Rectal smooth muscle tissue (tissue), 1 donor: ENCODE results near the gene MORN3.
"Not testable (repeated sequence)": the region's sequence is repeated elsewhere in the genome, so short reads cannot be mapped to it uniquely, and the experiment has no call there.

Experiments used
- H3K27ac ChIP-seq: one replicate; pipeline ENCODE4 v1.7.0; 2013; ENCODE audit warnings: low read depth, low read length, inconsistent platforms
- H3K27me3 ChIP-seq: one replicate; pipeline ENCODE4 v1.7.0; 2013; ENCODE audit warnings: low read length; ENCODE audit not compliant: control insufficient read depth, insufficient read depth
- H3K36me3 ChIP-seq: one replicate; pipeline ENCODE4 v1.7.0; 2013; ENCODE audit warnings: low read length; ENCODE audit not compliant: control insufficient read depth, insufficient read depth
- H3K4me1 ChIP-seq: one replicate; pipeline ENCODE4 v1.7.0; 2013; ENCODE audit warnings: low read length; ENCODE audit not compliant: control insufficient read depth, insufficient read depth
- H3K4me3 ChIP-seq: one replicate; pipeline ENCODE4 v1.7.0; 2013; ENCODE audit warnings: low read length
- H3K9ac ChIP-seq: one replicate; pipeline ENCODE4 v1.7.0; 2013; ENCODE audit warnings: low read length

The MORN3 gene

GRCh38 chr12:121709064-121709424, 39.6 kb upstream of the MORN3 start:
- not testable (repeated sequence) for H3K27ac ChIP-seq, H3K4me3 ChIP-seq, H3K4me1 ChIP-seq, H3K36me3 ChIP-seq, H3K27me3 ChIP-seq, H3K9ac ChIP-seq

- H3K27me3 ChIP-seq: no peaks in the 10 kb centered on the region
Measured at GRCh38 chr12:121708313-121709063, 39.0 kb upstream of the MORN3 start.

GRCh38 chr12:121705514-121705913, 36.1 kb upstream of the MORN3 start:
- Histone ChIP-seq H3K27me3 (no peaks in the 10 kb centered on the region), H3K4me1 (no peaks in the 10 kb centered on the region), H3K9ac (no peak overlapping the region), H3K36me3 (no peaks in the 10 kb centered on the region), H3K27ac (no peak overlapping the region), H3K4me3 (no peak overlapping the region)

More at GRCh38 chr12:121708313-121709063, 39.0 kb upstream of the MORN3 start:
- no peak overlapping the region for H3K27ac ChIP-seq
- no peak overlapping the region for H3K9ac ChIP-seq
- H3K4me3 ChIP-seq: no peak overlapping the region
- H3K4me1 ChIP-seq: peaks cover 6% of the 10 kb centered on the region
- no peaks in the 10 kb centered on the region for H3K36me3 ChIP-seq

GRCh38 chr12:121702944-121703343, 33.5 kb upstream of the MORN3 start:
- Histone ChIP-seq H3K4me1 (no peaks in the 10 kb centered on the region), H3K27me3 (no peaks in the 10 kb centered on the region), H3K27ac (no peak overlapping the region), H3K9ac (no peak overlapping the region), H3K4me3 (no peak overlapping the region), H3K36me3 (no peaks in the 10 kb centered on the region)

- Histone ChIP-seq H3K27me3 (no peaks in the 10 kb centered on the region), H3K4me3 (no peak overlapping the region), H3K4me1 (no peaks in the 10 kb centered on the region), H3K9ac (no peak overlapping the region), H3K36me3 (no peaks in the 10 kb centered on the region), H3K27ac (no peak overlapping the region)
Measured at GRCh38 chr12:121701667-121702277, 32.3 kb upstream of the MORN3 start.

DNA sequence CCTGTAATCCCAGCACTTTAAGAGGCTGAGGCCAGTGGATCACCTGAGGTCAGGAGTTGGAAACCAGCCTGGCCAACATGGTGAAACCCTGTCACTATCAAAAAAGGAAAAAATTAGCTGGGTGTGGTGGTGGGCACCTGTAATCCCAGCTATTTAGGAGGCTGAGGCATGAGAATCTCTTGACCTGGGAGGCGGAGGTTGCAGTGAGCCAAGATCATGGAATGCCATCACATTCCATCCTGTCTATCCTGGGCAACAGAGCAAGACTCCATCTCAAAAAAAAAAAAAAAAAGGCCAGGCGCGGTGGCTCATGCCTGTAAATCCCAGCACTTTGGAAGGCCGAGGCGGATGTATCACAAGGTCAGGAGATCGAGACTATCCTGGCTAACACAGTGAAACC, 28.4 kb upstream of the MORN3 start:
- H3K36me3 ChIP-seq, H3K4me3 ChIP-seq, H3K27me3 ChIP-seq, H3K27ac ChIP-seq, H3K4me1 ChIP-seq, H3K9ac ChIP-seq: not testable (repeated sequence)

GRCh38 chr12:121697093-121697698, 27.7 kb upstream of the MORN3 start:
- Histone ChIP-seq H3K4me3 (no peak overlapping the region), H3K9ac (no peak overlapping the region), H3K36me3 (no peaks in the 10 kb centered on the region), H3K27ac (no peak overlapping the region), H3K27me3 (no peaks in the 10 kb centered on the region), H3K4me1 (no peaks in the 10 kb centered on the region)

- Histone ChIP-seq H3K4me1 (no peaks in the 10 kb centered on the region), H3K4me3 (no peak overlapping the region), H3K36me3 (no peaks in the 10 kb centered on the region), H3K27ac (no peak overlapping the region), H3K9ac (no peak overlapping the region), H3K27me3 (no peaks in the 10 kb centered on the region)
Measured at GRCh38 chr12:121693155-121693687, 23.8 kb upstream of the MORN3 start.

DNA sequence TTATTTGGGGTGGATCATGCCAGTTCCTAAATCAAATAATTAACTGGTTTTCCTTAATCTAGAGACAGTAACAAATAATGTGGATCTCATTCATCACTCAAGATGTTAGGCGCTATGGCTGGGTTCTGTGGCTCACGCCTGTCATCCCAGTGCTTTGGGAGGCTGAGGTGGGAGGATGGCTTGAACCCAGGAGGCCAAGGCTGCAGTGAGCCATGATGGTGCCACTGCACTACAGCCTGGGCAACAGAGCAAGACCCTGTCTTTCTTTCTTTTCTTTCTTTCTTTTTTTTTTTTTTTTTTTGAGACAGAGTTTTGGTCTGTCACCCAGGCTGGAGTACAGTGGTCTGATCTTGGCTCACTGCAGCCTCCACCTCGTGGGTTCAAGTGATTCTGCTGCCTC, 23.3 kb upstream of the MORN3 start:
- H3K27ac ChIP-seq, H3K27me3 ChIP-seq, H3K4me3 ChIP-seq, H3K9ac ChIP-seq, H3K4me1 ChIP-seq, H3K36me3 ChIP-seq: not testable (repeated sequence)

DNA sequence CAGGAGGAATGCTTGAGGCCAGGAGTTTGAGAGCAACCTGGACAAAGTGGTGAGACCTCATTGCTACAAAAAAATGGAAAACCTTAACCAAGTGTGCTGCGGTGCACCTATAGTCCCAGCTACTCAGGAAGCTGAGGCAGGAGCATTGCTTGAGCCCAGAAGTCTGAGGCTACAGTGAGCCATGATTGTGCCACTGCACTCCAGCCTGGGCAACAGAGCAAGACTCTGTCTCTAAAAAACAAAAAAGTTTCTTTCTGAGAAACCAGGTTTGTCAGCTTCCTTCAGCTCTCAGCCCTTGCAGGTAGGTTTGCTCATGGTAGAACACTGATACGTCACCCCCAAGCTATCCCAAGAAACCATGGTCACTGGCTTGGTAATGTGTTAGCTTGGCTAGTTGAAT, 20.0 kb upstream of the MORN3 start:
- no peak overlapping the region for H3K9ac ChIP-seq

DNA sequence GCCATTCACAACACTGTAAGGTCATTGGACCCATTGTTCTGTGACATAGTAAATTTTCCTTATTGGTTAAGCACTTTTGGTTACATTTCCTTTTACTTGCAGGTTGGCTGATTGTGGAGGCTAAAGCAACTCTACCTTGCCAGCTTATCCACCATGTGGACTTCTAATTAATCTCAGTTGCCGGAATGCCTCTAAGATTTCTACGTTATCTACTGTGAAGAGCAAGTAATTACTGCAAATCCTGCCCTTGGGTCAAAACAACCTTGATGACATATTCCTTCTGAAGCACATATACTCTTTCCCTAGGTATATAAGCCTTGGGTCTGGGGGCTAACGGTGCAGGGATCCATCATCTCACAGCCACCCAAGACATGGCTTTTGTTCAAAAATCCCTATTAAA, 19.5 kb upstream of the MORN3 start:
- no peak overlapping the region for H3K4me3 ChIP-seq
- no peak overlapping the region for H3K9ac ChIP-seq
- no peaks in the 10 kb centered on the region for H3K27me3 ChIP-seq
- H3K36me3 ChIP-seq: no peaks in the 10 kb centered on the region
- H3K27ac ChIP-seq: no peak overlapping the region
- peaks cover 3% of the 10 kb centered on the region for H3K4me1 ChIP-seq

More for the DNA sequence above, 20.0 kb upstream of the MORN3 start:
- H3K36me3 ChIP-seq: no peaks in the 10 kb centered on the region
- H3K27ac ChIP-seq: no peak overlapping the region
- no peak overlapping the region for H3K4me3 ChIP-seq
- peaks cover 3% of the 10 kb centered on the region for H3K4me1 ChIP-seq
- H3K27me3 ChIP-seq: no peaks in the 10 kb centered on the region

GRCh38 chr12:121679661-121680197, 10.3 kb upstream of the MORN3 start:
- not testable (repeated sequence) for H3K4me1 ChIP-seq, H3K9ac ChIP-seq, H3K4me3 ChIP-seq, H3K27ac ChIP-seq, H3K36me3 ChIP-seq, H3K27me3 ChIP-seq
